ENCODE results near the gene RC3H1.
"Not testable (repeated sequence)": the region's sequence is repeated elsewhere in the genome, so short reads cannot be mapped to it uniquely, and the experiment has no call there.

Gene RC3H1, protein sequence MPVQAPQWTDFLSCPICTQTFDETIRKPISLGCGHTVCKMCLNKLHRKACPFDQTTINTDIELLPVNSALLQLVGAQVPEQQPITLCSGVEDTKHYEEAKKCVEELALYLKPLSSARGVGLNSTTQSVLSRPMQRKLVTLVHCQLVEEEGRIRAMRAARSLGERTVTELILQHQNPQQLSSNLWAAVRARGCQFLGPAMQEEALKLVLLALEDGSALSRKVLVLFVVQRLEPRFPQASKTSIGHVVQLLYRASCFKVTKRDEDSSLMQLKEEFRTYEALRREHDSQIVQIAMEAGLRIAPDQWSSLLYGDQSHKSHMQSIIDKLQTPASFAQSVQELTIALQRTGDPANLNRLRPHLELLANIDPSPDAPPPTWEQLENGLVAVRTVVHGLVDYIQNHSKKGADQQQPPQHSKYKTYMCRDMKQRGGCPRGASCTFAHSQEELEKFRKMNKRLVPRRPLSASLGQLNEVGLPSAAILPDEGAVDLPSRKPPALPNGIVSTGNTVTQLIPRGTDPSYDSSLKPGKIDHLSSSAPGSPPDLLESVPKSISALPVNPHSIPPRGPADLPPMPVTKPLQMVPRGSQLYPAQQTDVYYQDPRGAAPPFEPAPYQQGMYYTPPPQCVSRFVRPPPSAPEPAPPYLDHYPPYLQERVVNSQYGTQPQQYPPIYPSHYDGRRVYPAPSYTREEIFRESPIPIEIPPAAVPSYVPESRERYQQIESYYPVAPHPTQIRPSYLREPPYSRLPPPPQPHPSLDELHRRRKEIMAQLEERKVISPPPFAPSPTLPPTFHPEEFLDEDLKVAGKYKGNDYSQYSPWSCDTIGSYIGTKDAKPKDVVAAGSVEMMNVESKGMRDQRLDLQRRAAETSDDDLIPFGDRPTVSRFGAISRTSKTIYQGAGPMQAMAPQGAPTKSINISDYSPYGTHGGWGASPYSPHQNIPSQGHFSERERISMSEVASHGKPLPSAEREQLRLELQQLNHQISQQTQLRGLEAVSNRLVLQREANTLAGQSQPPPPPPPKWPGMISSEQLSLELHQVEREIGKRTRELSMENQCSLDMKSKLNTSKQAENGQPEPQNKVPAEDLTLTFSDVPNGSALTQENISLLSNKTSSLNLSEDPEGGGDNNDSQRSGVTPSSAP

DNA sequence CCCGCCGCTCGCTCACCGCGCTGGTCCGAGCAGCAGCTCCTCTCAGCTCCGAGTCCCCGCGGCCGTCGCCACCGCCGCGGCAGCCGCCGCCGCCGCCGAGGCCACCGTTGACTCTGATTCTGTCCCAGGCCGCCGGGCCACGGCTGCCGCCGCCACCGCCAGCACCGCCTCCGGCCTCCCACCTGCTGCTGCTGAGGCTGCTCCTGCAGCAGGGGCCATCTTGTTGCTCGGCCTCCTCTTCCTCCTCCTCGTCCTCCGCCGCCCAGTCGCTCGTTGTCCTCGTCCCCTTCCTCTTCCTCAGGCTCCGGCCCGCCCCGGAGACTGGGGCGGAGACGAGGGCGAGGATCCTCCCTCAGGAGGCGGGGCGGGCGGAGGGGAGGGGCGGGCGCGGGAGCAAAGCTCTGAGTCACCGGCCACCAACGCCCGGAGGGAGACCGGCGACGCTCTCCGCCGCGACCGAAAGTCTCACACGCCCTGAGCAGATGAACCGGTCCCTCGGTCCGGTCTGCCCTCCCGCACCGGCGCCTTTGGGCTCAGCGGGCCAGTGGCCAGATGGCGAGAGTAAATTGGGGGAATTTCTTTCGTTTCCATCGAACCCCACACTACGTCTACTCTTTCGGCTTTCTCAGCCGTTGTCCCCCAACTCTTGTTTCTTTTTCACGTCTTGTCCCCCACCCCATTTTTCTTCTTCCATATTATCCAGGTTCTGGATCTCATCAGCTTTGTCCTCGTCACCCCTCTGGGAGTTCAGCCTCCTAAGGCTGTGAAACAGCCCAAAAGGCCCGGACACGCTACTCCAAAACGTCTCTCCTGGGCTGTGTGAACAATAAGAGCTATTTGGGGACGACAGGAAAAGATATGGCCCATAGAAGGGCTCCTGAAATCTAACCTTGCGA, at the start of gene RC3H1:
TSS of gene RC3H1 (minus strand) at position 278 of the 896 bp plus-strand sequence. CDS start 29,372 bp downstream, outside the sequence.
- DNase-seq (ENCODE audit: low spot score) = peak; percentile 96

DNA sequence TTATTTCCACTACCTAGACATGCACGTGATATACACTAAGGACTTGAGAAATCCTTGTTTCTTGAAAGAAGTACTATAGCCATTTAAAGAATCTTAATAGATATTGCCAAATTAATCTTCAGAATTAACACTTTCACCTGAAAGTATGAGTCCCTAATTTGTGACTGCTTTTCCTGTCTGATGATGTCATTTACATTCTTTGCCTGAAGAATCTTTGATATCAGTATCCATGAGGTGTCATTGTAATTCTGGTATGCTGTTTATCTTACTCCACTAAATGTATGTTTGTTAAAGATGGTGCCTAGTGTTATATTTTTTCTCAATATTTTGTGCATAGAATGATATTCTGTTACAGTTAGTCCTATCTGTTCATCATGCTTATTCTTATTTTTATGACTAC, 48.5 kb upstream of the RC3H1 start:
- DNase-seq (ENCODE audit: low spot score) = no peak

DNA sequence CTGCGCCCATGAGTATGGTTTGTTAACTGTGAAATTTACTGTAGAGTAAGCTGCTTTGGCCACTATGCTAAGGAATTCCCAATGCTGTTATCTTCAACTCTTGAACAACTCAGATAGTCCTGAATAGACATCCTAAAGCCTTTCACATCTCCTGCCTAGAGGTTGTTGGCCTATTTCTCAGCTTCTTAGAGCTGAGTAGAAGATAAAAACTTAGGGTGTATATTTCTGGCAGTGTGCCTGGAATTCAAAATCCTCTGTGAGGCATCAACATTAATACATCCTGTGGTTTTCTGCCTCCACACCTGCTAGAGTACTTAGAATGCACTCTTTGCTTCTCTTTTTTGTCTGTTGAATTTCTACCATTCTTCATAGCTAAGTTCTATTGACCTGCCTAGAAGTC, 45.8 kb upstream of the RC3H1 start:
- no peak for DNase-seq (ENCODE audit: low spot score)

DNA sequence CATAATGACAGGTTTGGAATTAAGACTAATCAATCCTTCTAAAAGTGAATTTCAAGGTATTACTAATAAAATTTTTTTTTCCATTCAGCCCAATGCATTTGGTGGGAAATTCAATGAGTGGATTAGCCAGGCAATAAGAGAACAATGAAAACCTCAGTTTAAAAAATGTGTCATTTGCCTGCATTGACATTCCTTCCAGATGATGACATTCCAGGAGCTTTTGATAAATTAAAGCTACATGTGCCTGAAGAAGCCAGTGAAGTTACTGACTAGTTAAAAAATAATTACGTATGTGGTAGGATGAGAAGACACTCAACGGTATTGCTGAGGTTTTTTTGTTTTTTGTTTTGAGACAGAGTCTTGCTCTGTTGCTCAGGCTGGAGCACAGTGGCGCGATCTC, 37.9 kb upstream of the RC3H1 start:
- DNase-seq (ENCODE audit: low spot score) = no peak

DNA sequence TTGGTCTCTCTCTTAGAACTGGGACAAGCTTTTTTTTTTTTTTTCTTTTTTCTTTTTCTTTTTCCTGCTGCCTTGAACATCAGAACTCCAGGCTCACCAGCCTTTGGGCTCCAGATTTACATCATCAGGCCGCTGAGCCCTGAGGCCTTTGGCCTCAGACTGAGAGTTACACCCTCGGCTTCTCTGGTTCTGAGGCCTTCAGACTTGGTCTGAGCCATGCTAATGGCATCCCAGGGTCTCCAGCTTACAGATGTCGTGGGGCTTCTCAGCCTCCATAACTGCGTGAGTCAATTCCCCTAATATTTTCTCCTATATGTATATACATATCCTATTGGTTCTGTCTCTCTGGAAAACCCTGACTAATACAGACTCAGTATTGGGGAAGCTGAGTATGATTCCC, 36.5 kb upstream of the RC3H1 start:
- DNase-seq (ENCODE audit: low spot score) = no peak

DNA sequence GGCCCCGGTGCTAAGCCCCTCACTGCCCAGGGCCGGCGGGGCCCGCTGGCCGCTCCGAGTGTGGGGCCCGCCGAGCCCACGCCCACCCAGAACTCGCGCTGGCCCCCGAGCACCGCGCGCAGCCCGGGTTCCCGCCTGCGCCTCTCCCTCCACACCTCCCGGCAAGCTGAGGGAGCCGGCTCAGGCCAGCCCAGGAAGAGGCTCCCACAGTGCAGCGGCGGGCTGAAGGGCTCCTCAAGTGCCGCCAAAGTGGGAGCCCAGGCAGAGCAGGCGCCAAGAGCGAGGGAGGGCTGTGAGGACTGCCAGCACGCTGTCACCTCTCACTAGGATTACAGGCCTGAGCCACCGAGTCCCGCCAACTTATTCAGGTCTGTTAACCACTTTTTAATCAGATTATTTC, 34.5 kb upstream of the RC3H1 start:
- DNase-seq (ENCODE audit: low spot score) = not testable (repeated sequence)

DNA sequence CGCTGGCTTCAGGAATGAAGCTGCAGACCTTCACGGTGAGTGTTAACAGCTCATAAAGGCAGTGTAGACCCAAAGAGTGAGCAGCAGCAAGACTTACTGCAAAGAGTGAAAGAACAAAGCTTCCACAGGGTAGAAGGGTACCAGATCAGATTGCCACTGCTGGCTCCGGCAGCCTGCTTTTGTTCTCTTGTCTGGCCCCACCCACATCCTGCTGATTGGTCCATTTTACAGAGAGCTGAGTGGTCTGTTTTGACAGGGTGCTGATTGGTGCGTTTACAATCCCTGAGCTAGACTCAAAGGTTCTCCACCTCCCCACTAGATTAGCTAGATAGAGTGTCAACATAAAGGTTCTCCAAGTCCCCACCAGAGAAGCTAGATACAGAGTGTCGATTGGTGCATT, 33.6 kb upstream of the RC3H1 start:
- not testable (repeated sequence) for DNase-seq (ENCODE audit: low spot score)

DNA sequence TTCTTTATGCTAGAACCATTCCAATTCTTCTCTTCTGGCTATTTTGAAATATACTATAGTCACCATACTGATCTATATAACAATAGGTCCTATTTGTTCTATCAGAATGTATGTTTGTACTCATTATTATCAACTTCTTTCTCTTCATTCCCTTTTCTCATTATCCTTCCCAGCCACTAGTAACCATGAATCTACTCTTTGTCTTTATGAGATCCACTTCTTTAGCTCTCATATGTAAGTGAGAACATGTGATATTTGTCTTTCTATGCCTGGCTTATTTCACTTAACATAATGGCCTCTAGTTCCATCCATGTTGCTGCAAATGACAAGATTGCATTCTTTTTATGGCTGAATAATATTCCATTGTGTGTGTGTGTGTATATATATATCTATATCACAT, 31.7 kb upstream of the RC3H1 start:
- DNase-seq (ENCODE audit: low spot score) = no peak

DNA sequence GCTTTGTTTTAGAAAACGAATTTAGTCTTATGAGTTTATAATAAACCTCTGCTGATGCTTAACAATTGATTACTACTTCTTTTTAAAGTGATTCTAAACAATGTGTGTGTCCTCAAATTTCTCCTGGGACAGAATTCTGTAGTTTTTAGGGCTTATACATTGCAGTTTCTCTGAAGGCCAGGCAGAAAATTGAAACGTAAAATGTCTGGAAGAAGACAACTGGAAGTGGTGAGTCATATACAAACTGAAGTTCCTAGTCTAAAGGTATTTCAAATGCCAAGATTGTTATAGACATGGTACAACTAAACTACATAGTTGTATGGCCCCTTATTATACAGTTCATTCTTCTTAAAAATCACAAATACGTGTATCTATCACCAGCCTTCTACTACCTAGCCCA, 30.5 kb upstream of the RC3H1 start:
- no peak for DNase-seq (ENCODE audit: low spot score)

DNA sequence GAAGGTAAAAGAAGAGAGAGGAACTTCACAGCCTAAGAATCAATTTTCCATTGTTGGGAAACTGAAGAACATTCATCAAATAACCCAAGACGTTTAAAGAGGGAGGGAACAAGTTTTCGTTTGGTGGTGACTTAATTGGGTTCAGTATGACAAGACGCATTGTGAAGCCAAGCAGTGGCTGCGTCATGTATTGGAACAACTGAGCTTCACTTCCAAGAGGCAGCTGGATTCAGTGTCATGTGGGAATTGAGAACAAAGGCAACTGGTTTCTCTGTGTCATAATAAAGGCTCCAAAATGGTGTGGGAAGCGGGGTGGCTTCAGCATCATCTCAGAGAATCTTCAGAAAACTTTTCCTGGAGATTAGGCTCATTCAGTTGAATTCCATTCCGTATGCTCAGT, 29.8 kb upstream of the RC3H1 start:
- peak; percentile 92 for DNase-seq (ENCODE audit: low spot score)

DNA sequence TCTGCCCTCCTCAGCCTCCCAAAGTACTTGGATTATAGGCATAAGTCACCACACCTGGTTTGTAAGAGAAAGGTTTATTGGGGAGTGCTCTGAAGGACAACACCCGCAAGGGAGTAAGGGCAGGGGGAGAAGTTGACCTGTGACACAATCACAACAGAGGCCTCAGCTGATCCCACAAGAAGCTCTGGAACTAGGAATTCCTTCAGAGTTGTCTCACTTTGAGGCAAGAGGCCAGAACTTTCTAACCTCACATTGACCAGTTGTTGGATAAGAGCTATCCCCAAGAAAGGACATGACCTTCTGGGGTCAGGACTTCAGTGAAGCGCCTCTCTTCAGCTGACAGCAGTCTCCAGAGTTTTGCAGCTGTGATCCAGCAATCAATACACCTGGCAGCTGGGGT, 27.4 kb upstream of the RC3H1 start:
- DNase-seq (ENCODE audit: low spot score) = no peak

DNA sequence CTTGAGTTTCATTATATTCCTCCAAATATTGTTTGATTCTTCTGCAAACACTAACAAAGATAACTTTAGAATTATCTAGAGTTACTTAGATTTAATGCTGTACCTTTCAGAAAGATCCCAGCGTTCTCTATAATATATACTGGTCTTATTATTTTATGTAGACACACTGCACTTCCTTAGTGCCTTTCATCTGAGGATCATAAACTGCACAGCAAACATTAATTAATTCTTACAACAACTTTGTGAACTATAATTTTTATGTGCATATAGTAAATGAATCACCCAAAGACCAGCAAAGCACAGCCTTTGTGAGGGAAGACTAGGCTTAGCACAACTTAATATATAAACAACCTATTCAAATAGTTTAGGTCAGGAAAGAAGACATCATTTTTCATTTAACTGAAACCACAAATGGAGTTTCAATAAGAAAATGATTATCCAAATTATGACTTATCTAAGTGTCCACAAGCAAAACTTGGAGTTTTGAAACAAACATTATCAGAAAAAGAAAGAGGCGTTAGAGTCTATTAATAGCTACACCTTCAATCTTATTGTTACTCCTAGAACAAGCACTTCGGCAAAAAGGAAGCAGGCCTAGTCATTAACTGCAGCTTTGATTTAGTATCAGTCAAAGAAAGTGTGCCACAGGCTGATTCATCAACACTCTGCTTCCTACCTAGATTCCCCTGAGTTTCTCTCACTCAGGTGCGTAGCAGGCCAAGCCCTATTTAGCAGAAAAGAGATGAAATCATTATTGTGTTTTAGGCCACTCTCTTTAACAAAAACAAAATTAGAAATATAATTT, 22.5 kb upstream of the RC3H1 start:
- DNase-seq (ENCODE audit: low spot score) = no peak

DNA sequence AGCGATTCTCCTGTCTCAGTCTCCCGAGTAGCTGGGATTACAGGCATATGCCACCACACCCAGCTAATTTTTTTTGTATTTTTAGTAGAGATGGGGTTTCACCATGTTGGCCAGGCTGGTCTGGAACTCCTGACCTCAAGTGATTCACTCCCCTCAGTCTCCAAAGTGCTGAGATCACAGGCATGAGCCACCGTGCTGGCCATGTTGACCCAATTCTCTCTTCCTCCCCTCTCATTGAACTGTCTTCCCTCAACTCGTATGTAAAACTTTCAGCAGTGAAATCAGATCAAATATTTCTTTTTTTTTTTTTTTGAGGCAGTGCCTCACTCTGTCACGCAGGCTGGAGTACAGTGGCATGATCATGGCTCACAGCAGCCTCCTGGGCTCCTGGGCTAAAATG, 20.4 kb upstream of the RC3H1 start:
- not testable (repeated sequence) for DNase-seq (ENCODE audit: low spot score)

DNA sequence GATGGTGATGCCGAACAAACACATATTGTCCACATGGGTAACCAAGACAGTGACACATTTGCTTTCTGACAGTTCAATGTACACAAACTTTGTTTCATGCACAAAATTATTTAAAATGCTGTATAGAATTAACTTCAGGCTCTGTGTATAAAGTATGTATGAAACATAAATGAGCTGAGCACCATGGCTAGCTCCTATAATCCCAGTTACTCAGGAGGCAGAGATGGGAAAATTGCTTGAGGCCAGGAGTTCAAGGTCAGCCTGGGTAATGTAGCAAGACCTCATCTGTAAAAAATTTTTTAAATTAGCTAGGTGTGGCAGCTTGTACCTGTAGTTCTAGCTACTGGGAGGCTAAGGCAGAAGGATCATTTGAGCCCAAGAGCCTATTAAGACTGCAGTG, 19.2 kb upstream of the RC3H1 start:
- no peak for DNase-seq (ENCODE audit: low spot score)

DNA sequence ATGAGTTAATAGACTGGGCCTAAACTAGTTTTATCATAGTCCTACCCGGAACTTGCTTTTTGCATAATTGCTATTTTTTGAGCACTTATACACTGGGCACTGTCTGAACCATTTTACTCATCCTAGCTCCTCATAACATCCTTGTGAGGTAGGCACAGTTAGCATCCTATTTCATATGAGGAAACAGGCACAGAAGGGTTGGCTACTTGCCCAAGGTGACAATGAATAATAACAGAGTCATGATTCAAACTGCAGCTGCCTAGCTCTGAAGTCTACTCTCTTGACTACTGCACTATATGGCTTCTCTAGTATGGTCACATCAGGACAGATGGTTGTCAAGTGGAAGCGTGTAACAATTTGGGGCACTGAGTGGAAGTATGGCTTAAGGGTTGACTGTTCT, 18.2 kb upstream of the RC3H1 start:
- DNase-seq (ENCODE audit: low spot score) = no peak

DNA sequence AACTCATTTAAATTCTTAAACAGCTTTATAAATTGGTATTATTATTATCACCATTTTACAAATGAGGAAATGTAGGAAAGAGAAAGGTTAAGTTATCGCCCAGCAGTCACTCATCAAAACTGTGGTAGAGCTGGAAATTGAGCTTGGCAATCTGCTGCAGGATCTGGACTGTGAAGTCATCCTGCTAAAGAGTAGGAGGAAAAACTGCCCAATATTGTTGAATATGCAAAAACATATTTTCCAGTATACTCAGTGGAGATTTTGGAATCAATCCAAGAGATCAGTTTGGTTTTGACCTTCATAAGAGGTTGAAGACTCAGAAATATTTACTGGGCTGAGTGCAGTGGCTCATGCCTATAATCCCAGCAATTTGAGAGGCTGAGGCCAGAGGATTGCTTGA, 16.9 kb upstream of the RC3H1 start:
- no peak for DNase-seq (ENCODE audit: low spot score)

DNA sequence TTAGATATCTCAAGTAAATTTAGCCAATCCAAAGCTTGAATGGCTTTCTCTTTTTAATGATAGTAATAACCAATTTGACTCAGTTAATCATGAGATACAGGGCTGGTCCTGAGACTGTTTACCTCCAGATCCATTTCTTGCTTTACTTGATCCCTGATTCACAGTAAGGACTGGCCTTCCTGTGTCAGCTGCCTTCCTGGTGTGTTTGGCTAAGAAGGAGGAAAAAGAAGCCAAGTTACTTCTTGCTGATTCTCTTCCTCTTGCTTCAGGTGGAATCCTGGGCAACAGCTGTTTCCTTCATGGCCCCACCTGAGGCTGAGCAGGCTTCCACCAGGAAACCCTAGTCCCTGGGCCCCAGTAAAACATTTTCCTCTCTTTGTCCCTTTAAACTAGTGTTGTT, 14.6 kb upstream of the RC3H1 start:
- no peak for DNase-seq (ENCODE audit: low spot score)

DNA sequence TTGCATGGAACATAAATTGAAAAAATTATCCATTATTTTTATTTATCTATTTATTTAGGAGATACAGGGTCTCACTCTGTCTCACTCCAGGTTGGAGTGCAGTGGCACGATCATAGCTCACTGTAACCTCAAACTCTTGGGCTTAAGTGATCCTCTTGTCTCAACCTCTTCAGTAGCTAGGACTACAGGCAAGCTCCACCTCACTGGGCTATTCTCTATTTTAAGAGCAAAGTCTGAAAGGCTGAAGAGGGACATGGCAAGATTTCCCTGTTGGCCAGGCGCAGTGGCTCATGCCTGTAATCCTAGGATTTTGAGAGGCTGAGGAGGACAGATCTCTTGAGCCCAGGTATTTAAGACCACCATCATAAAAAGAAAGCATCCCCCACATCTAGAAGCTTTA, 14.0 kb upstream of the RC3H1 start:
- no peak for DNase-seq (ENCODE audit: low spot score)

DNA sequence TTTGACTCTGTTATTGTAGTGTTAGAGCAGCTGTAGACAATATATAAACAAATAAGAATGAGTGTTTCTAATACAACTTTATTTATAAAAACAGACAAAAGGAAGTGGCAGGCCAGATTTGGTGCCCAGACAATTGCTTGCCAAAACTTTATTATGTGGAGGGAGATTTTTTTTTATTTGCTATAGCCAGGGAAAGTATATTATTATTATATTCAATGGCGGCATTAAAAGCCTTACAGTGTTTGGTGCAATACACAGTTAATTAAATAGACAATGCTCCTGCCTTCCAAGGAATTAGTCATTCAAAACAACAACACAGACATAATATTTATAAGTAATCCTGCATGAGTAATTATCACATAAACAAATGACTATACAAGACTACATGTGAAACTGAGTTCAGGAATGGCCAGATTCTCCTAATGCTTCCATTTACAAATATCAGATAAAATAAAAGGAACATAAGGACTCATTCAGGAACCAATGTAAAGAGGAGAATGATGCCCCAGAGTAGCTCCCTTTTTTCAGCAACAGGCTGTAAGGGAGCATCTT, 10.6 kb upstream of the RC3H1 start:
- no peak for DNase-seq (ENCODE audit: low spot score)

DNA sequence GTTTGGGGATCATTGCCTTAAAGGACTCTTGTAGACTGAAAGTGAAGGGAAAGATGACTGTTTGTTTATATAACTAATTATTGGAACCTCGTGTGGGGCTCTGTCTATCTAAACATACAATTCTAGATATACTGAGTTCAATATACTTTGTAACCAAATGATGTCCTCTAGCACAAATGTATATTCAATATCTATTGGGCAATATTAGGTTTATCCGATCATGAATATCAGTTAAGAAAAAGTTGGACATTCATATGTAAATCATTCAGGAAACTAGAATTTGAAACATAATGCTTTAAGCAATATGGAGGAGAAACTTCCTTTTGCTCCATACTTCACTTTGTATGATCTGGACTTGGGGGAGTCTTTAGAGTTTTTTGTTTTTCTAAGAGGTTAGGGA, 8.9 kb upstream of the RC3H1 start:
- no peak for DNase-seq (ENCODE audit: low spot score)

DNA sequence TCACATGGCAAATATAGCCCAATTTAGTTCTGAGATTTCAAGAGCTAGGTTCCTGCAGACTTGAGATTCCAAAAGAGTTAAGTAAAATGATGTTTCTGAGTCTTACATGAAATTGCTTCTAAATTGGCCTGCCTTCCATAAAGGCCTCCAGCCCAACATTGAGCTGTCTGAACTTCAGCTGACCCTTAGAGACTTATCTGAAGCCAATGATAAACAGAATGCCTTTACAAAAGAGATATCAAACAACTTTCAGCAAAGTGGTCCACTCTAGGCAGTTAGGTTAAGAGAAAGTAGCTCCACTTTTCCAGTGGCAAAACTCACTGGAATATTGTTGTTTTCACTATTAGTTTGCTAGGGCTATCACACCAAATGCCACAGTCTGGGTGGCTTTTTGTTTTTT, 6.3 kb upstream of the RC3H1 start:
- DNase-seq (ENCODE audit: low spot score) = no peak
